ENCODE measurements around the gene CTDSPL.

Gene CTDSPL

GRCh38 chr3:37902674-37903073 is 41.0 kb downstream of the CTDSPL start:
- Mint-ChIP-seq H3K36me3 (ENCODE audit: insufficient read depth) (no peaks in the 10 kb centered on the region), H3K4me3 (no peak overlapping the region), H3K27me3 (peaks cover 31% of the 10 kb centered on the region), H3K4me1 (peaks cover 13% of the 10 kb centered on the region), H3K9me3 (no peaks in the 10 kb centered on the region), H3K27ac (ENCODE audit: low read depth) (no peak overlapping the region)
- ATAC-seq (replicated peaks; ENCODE audit: extremely low read depth, poor library complexity, severe bottlenecking): no peak
- no peak for DNase-seq (ENCODE audit: low spot score in 2 of 2)

GRCh38 chr3:37903320-37903719 is 41.6 kb downstream of the CTDSPL start:
- no peak for ATAC-seq (replicated peaks; ENCODE audit: extremely low read depth, poor library complexity, severe bottlenecking)
- DNase-seq (ENCODE audit: low spot score in 2 of 2): no peak
- no peaks in the 10 kb centered on the region for H3K9me3 Mint-ChIP-seq
- H3K27me3 Mint-ChIP-seq: peaks cover 31% of the 10 kb centered on the region
- no peak overlapping the region for H3K27ac Mint-ChIP-seq (ENCODE audit: low read depth)
- H3K36me3 Mint-ChIP-seq (ENCODE audit: insufficient read depth): no peaks in the 10 kb centered on the region
- H3K4me3 Mint-ChIP-seq: no peak overlapping the region
- peaks cover 13% of the 10 kb centered on the region for H3K4me1 Mint-ChIP-seq

- no peak for DNase-seq (ENCODE audit: low spot score in 2 of 2)
- H3K27me3 Mint-ChIP-seq: peaks cover 27% of the 10 kb centered on the region
- H3K9me3 Mint-ChIP-seq: no peaks in the 10 kb centered on the region
- H3K4me3 Mint-ChIP-seq: no peak overlapping the region
- no peak for ATAC-seq (replicated peaks; ENCODE audit: extremely low read depth, poor library complexity, severe bottlenecking)
- peaks cover 13% of the 10 kb centered on the region for H3K4me1 Mint-ChIP-seq
- no peaks in the 10 kb centered on the region for H3K36me3 Mint-ChIP-seq (ENCODE audit: insufficient read depth)
- no peak overlapping the region for H3K27ac Mint-ChIP-seq (ENCODE audit: low read depth)
Observed at GRCh38 chr3:37903734-37904133, 42.1 kb downstream of the CTDSPL start.

GRCh38 chr3:37904601-37905000 is 42.9 kb downstream of the CTDSPL start:
- Mint-ChIP-seq H3K4me1 (peaks cover 13% of the 10 kb centered on the region), H3K36me3 (ENCODE audit: insufficient read depth) (no peaks in the 10 kb centered on the region), H3K9me3 (no peaks in the 10 kb centered on the region), H3K27me3 (peaks cover 22% of the 10 kb centered on the region), H3K4me3 (no peak overlapping the region), H3K27ac (ENCODE audit: low read depth) (no peak overlapping the region)
- DNase-seq (ENCODE audit: low spot score in 2 of 2) (no peak), ATAC-seq (replicated peaks; ENCODE audit: extremely low read depth, poor library complexity, severe bottlenecking) (no peak)

- no peak for ATAC-seq (replicated peaks; ENCODE audit: extremely low read depth, poor library complexity, severe bottlenecking)
- peaks cover 13% of the 10 kb centered on the region for H3K4me1 Mint-ChIP-seq
- DNase-seq (ENCODE audit: low spot score in 2 of 2): no peak
- peaks cover 22% of the 10 kb centered on the region for H3K27me3 Mint-ChIP-seq
- no peaks in the 10 kb centered on the region for H3K36me3 Mint-ChIP-seq (ENCODE audit: insufficient read depth)
- H3K4me3 Mint-ChIP-seq: no peak overlapping the region
- H3K9me3 Mint-ChIP-seq: no peaks in the 10 kb centered on the region
- no peak overlapping the region for H3K27ac Mint-ChIP-seq (ENCODE audit: low read depth)
Observed at GRCh38 chr3:37905346-37905745, 43.7 kb downstream of the CTDSPL start.

- Mint-ChIP-seq H3K4me1 (peaks cover 13% of the 10 kb centered on the region), H3K36me3 (ENCODE audit: insufficient read depth) (no peaks in the 10 kb centered on the region), H3K4me3 (no peak overlapping the region), H3K27ac (ENCODE audit: low read depth) (no peak overlapping the region), H3K9me3 (no peaks in the 10 kb centered on the region), H3K27me3 (peaks cover 20% of the 10 kb centered on the region)
- no peak for ATAC-seq (replicated peaks; ENCODE audit: extremely low read depth, poor library complexity, severe bottlenecking)
- DNase-seq (ENCODE audit: low spot score in 2 of 2): no peak
Observed at GRCh38 chr3:37905987-37906674, 44.5 kb downstream of the CTDSPL start.

- H3K27ac Mint-ChIP-seq (ENCODE audit: low read depth): no peak overlapping the region
- H3K36me3 Mint-ChIP-seq (ENCODE audit: insufficient read depth): no peaks in the 10 kb centered on the region
- peaks cover 13% of the 10 kb centered on the region for H3K4me1 Mint-ChIP-seq
- H3K27me3 Mint-ChIP-seq: peaks cover 13% of the 10 kb centered on the region
- no peaks in the 10 kb centered on the region for H3K9me3 Mint-ChIP-seq
- ATAC-seq (replicated peaks; ENCODE audit: extremely low read depth, poor library complexity, severe bottlenecking) (no peak), DNase-seq (ENCODE audit: low spot score in 2 of 2) (no peak)
- no peak overlapping the region for H3K4me3 Mint-ChIP-seq
Observed at GRCh38 chr3:37906734-37907282, 45.1 kb downstream of the CTDSPL start.

GRCh38 chr3:37907371-37907770 is 45.7 kb downstream of the CTDSPL start:
- peaks cover 9% of the 10 kb centered on the region for H3K27me3 Mint-ChIP-seq
- DNase-seq (ENCODE audit: low spot score in 2 of 2) (no peak), ATAC-seq (replicated peaks; ENCODE audit: extremely low read depth, poor library complexity, severe bottlenecking) (no peak)
- no peaks in the 10 kb centered on the region for H3K36me3 Mint-ChIP-seq (ENCODE audit: insufficient read depth)
- H3K4me1 Mint-ChIP-seq: peaks cover 13% of the 10 kb centered on the region
- no peak overlapping the region for H3K4me3 Mint-ChIP-seq
- H3K9me3 Mint-ChIP-seq: no peaks in the 10 kb centered on the region
- no peak overlapping the region for H3K27ac Mint-ChIP-seq (ENCODE audit: low read depth)

- Mint-ChIP-seq H3K9me3 (no peaks in the 10 kb centered on the region), H3K4me1 (peaks cover 13% of the 10 kb centered on the region), H3K36me3 (ENCODE audit: insufficient read depth) (no peaks in the 10 kb centered on the region), H3K27ac (ENCODE audit: low read depth) (no peak overlapping the region), H3K4me3 (no peak overlapping the region), H3K27me3 (peaks cover 4% of the 10 kb centered on the region)
- DNase-seq (ENCODE audit: low spot score in 2 of 2) (no peak), ATAC-seq (replicated peaks; ENCODE audit: extremely low read depth, poor library complexity, severe bottlenecking) (peak; percentile 40)
Observed at GRCh38 chr3:37907906-37908305, 46.2 kb downstream of the CTDSPL start.

- H3K4me1 Mint-ChIP-seq: peaks cover 13% of the 10 kb centered on the region
- DNase-seq (ENCODE audit: low spot score in 2 of 2) (no peak), ATAC-seq (replicated peaks; ENCODE audit: extremely low read depth, poor library complexity, severe bottlenecking) (no peak)
- no peak overlapping the region for H3K4me3 Mint-ChIP-seq
- peaks cover 2% of the 10 kb centered on the region for H3K27me3 Mint-ChIP-seq
- H3K36me3 Mint-ChIP-seq (ENCODE audit: insufficient read depth): no peaks in the 10 kb centered on the region
- no peak overlapping the region for H3K27ac Mint-ChIP-seq (ENCODE audit: low read depth)
- no peaks in the 10 kb centered on the region for H3K9me3 Mint-ChIP-seq
Observed at GRCh38 chr3:37909067-37909911, 47.6 kb downstream of the CTDSPL start.

- Mint-ChIP-seq H3K4me1 (peaks cover 13% of the 10 kb centered on the region), H3K9me3 (no peaks in the 10 kb centered on the region), H3K36me3 (ENCODE audit: insufficient read depth) (no peaks in the 10 kb centered on the region), H3K27me3 (peaks cover 10% of the 10 kb centered on the region), H3K27ac (ENCODE audit: low read depth) (no peak overlapping the region), H3K4me3 (no peak overlapping the region)
- ATAC-seq (replicated peaks; ENCODE audit: extremely low read depth, poor library complexity, severe bottlenecking) (no peak), DNase-seq (ENCODE audit: low spot score in 2 of 2) (no peak)
Observed at GRCh38 chr3:37910671-37911400, 49.2 kb downstream of the CTDSPL start.

GRCh38 chr3:37912052-37912733 is 50.5 kb downstream of the CTDSPL start:
- Mint-ChIP-seq H3K4me3 (no peak overlapping the region), H3K4me1 (peaks cover 5% of the 10 kb centered on the region), H3K27ac (ENCODE audit: low read depth) (no peak overlapping the region), H3K36me3 (ENCODE audit: insufficient read depth) (no peaks in the 10 kb centered on the region), H3K27me3 (peaks cover 19% of the 10 kb centered on the region), H3K9me3 (no peaks in the 10 kb centered on the region)
- no peak for DNase-seq (ENCODE audit: low spot score in 2 of 2)
- ATAC-seq (replicated peaks; ENCODE audit: extremely low read depth, poor library complexity, severe bottlenecking): no peak
